ENCODE measurements around the gene OLFML3.

OLFML3 gene, protein sequence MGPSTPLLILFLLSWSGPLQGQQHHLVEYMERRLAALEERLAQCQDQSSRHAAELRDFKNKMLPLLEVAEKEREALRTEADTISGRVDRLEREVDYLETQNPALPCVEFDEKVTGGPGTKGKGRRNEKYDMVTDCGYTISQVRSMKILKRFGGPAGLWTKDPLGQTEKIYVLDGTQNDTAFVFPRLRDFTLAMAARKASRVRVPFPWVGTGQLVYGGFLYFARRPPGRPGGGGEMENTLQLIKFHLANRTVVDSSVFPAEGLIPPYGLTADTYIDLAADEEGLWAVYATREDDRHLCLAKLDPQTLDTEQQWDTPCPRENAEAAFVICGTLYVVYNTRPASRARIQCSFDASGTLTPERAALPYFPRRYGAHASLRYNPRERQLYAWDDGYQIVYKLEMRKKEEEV

DNA sequence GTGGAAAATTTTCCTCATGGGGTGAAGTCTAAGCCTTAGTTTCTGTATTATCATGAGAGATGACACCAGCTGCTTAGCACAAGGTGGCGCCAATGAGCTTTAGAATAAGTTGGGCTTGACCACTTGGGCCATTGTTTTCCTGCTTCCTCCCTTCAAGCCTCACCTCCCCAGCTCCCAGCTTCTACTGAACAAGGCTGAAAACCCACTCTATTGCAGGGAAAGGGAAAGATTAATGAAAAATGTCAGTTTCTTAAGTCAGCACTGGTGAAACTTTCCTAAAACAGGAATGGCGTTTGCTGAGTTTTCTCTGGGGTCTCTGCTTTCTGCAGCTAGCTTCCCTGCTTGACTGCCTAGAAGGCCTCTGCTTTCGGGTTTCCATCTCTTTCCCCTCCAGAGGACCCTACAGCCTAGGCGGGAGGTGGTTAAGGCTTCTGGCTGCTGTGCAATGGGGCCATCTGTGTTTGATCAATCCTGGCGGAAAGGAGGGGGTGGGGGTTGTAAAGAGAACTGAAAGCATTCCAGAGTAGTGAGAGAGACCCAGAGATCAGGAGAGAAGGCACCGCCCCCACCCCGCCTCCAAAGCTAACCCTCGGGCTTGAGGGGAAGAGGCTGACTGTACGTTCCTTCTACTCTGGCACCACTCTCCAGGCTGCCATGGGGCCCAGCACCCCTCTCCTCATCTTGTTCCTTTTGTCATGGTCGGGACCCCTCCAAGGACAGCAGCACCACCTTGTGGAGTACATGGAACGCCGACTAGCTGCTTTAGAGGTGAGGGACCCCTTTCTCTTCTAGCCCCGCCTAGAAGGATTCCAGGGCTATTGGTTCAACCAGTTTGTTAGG, at the start of gene OLFML3:
TSS of gene OLFML3 (plus strand) at position 612 of the 840 bp plus-strand sequence. CDS start at position 655, 43 bp downstream.
- DNase-seq (ENCODE audit: low read depth) = peak; percentile 40
- TF ChIP-seq, protein P1, sequence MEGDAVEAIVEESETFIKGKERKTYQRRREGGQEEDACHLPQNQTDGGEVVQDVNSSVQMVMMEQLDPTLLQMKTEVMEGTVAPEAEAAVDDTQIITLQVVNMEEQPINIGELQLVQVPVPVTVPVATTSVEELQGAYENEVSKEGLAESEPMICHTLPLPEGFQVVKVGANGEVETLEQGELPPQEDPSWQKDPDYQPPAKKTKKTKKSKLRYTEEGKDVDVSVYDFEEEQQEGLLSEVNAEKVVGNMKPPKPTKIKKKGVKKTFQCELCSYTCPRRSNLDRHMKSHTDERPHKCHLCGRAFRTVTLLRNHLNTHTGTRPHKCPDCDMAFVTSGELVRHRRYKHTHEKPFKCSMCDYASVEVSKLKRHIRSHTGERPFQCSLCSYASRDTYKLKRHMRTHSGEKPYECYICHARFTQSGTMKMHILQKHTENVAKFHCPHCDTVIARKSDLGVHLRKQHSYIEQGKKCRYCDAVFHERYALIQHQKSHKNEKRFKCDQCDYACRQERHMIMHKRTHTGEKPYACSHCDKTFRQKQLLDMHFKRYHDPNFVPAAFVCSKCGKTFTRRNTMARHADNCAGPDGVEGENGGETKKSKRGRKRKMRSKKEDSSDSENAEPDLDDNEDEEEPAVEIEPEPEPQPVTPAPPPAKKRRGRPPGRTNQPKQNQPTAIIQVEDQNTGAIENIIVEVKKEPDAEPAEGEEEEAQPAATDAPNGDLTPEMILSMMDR (IDR thresholded peaks at IDR 0.05; ENCODE audit: control insufficient read depth, extremely low read depth, insufficient read depth) = peak; percentile 80
- no peak within 1 kb of the TSS for H3K4me3 ChIP-seq (ENCODE audit: low read depth, low read length)

DNA sequence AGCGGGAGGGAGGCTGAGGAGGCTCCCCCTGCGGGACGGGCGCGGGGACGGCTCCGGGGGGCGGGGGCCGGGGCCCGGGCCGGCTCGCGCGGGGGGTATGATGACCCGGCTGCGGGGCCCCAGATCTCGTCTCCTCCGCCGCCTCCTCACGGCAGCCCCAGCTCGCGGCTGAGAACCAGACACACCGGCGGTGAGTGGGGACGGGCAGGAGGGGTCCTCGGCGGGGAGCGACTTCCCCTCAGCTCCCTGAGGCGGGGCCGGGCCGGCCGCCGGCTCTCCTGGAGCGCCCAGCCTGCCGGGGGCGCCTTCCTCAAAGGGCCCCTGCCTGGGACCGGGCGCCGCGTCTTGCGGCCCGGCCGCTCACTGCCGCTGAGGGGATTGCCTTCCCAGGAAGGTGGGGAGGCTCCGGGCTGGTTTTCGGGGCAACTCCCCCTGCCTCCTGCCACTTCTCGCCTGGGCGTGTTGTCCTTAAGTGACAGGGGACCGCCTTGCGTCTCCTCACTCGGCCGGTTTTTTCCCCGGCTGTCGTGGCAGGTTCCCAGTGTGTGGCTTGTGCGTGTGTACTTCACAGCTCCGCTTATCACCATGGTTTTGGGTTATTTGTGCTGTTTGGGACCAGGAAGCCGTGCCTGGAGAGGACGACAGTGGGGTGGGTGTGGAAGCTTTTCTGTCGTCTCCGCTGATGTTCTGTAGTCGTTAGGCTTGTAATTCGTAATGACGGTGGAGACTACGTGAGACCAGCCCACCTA, 49.4 kb upstream of the OLFML3 start:
- TF ChIP-seq, protein P1 (IDR thresholded peaks at IDR 0.05; ENCODE audit: control insufficient read depth, extremely low read depth, insufficient read depth) = no peak
- no peak for DNase-seq (ENCODE audit: low read depth)
- H3K4me3 ChIP-seq (ENCODE audit: low read depth, low read length) = peak overlapping the region; percentile 92

DNA sequence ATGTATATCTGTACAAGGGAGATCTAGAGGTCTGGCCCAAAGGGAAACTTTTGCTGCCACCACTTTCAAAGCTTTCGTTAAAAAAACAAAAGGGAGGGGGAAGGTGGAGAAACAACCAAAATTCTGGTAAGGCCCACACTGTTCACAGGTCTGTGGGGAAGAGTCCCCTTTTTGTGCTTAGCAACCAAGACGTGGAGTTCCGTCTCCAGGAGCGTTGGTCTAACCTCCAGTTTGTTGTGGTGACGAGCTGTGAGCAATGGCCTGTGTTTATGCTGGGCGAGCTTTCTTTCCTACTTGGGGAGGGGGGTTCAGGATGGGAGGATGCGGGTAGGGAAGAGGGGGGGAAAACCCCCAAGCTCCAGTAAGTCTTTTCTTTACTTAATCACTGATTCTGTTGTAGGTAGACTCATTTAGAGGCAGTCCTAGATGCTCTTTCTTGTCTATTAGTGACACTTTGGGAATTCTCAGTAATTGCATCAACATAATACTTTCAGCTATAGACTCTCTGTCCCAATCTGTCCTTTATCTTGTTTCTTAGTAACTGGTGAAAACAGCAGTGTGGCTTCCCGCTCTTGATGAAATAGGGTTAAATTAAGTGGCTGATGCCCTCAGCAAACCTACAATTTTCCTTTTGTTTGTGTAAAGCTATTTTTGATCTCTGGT, 48.6 kb upstream of the OLFML3 start:
- TF ChIP-seq, protein P1 (IDR thresholded peaks at IDR 0.05; ENCODE audit: control insufficient read depth, extremely low read depth, insufficient read depth) = no peak
- DNase-seq (ENCODE audit: low read depth) = no peak
- peak overlapping the region; percentile 92 for H3K4me3 ChIP-seq (ENCODE audit: low read depth, low read length)

DNA sequence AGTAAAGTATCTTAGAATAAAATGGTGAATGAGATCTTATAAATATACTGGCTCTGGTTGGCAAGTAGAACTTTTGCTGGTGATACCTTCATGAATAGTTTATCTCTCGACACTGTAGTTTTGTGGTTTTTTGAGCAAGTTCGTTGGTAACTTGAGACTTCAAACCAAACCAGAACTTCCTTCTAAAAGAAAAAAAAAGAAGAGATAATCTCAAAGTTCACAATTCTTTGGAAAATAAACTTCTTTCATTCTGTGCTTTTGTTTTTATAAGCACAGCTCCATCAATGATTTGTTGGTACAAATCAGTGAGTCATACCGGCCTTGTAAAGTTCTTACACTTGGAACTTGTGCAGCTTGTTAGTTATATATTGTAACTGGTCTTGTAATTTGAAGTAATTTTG, 47.8 kb upstream of the OLFML3 start:
- peak overlapping the region; percentile 16; the same call in 1 of the 2 replicates for H3K4me3 ChIP-seq (ENCODE audit: low read depth, low read length)
- DNase-seq (ENCODE audit: low read depth) = peak; percentile 42

DNA sequence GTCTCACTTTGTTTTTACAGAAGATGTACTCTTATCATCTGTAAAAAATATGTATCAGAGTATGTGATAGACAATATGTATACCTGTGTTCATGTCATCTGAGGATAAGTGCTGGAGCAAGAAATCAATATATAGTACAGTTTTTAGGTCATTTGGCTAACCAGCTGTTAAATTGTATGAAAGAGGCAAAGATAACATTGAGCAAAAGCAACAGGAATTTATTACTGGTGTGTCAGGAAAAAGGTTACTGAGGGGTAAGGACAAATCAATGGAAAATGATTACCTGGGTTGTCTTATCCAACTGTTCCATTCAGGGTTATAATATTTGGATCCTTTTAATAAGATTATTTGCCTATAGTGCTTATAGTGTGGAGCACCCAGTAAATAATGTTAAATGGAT, 45.3 kb upstream of the OLFML3 start:
- no peak overlapping the region for H3K4me3 ChIP-seq (ENCODE audit: low read depth, low read length)
- no peak for DNase-seq (ENCODE audit: low read depth)
- TF ChIP-seq, protein P1 (IDR thresholded peaks at IDR 0.05; ENCODE audit: control insufficient read depth, extremely low read depth, insufficient read depth) = no peak

More for the DNA sequence above, 47.8 kb upstream of the OLFML3 start:
- TF ChIP-seq, protein P1 (IDR thresholded peaks at IDR 0.05; ENCODE audit: control insufficient read depth, extremely low read depth, insufficient read depth) = no peak

DNA sequence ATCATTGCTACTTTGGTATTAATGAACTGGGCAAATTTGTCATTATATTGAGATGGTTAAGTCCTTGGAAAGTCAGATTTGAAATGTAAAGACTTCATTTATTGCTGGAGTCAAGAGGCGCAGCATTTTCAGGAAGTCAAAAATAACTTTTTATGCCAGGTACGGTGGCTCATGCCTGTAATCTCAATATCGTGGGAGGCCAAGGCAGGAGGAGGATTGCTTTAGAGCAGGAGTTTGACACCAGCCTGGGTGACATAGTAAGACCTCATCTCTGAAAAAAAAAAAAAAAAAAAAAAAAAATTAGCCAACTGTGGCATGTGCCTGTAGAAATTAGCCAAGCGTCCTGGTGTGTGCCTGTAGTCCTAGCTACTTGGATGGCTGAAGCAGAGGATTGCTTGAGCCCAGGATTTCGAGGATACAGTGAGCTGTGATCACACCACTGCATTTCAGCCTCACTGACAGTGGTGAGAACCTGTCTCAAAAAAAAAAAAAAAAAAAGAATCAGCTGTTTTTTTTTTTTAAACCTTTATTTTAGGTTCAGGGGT, 44.7 kb upstream of the OLFML3 start:
- no peak overlapping the region for H3K4me3 ChIP-seq (ENCODE audit: low read depth, low read length)
- TF ChIP-seq, protein P1 (IDR thresholded peaks at IDR 0.05; ENCODE audit: control insufficient read depth, extremely low read depth, insufficient read depth) = no peak

More for the DNA sequence above, 44.7 kb upstream of the OLFML3 start:
- no peak for DNase-seq (ENCODE audit: low read depth)
